Transverse colon (tissue), 3 donors: Measurements from ENCODE around the gene RNF38.

Source experiments
- CTCF ChIP-seq, 5 experiments: fragments of 200-600 bp in 3 of 5; fragments of 450-650 bp in 2 of 5; sonication (generic) in 3 of 5; IDR thresholded peaks; 1 replicate in 2 of 5; 2 replicates in 3 of 5; pipeline ENCODE4 v1.5.1; 2016 to 2017; ENCODE audit warnings: antibody characterized with exemption in 5 of 5, inconsistent platforms in 3 of 5, mild to moderate bottlenecking in 2 of 5, moderate library complexity in 1 of 5
- EP300 ChIP-seq: sonication (generic); formaldehyde crosslinking; IDR thresholded peaks from one replicate; pipeline ENCODE4 v1.6.1; 2017; ENCODE audit warnings: antibody characterized with exemption, low read depth
- POLR2A ChIP-seq: fragments of 450-650 bp; IDR thresholded peaks from one replicate; pipeline ENCODE4 v1.6.1; 2016; ENCODE audit warnings: antibody characterized with exemption, mild to moderate bottlenecking, moderate library complexity

- TF ChIP-seq CTCF (IDR thresholded peaks at IDR 0.05), result no peak
- no peak for TF ChIP-seq POLR2A
- no peak for TF ChIP-seq EP300
Measured at GRCh38 chr9:36325081-36325828, 74.8 kb downstream of the RNF38 start.
